Measurements from ENCODE around the gene ABL1.

The ABL1 gene

GRCh38 chr9:130936285-130937117 lies 101.4 kb downstream of the ABL1 start:
- DNase-seq = no peak
- peaks cover 0 to 30% (median 23%) of the 10 kb centered on the region in 4 experiments for H3K4me1 ChIP-seq (ENCODE audit: control extremely low read depth in 1 of 4, control insufficient read depth in 4 of 4, insufficient read depth in 4 of 4, low read length in 3 of 4)
- H3K9me3 ChIP-seq (ENCODE audit: control extremely low read depth in 1 of 5, control insufficient read depth in 4 of 5, insufficient read depth in 2 of 5, low read depth in 1 of 5, low read length in 4 of 5) = no peaks in the 10 kb centered on the region
- H3K4me3 ChIP-seq (ENCODE audit: control insufficient read depth in 1 of 7, extremely low read depth in 1 of 7, insufficient read depth in 4 of 7, low read depth in 2 of 7, low read length in 6 of 7) = no peak overlapping the region
- no peak overlapping the region for H3K27ac ChIP-seq (ENCODE audit: insufficient read depth in 1 of 2, low read depth in 1 of 2, low read length in 2 of 2, poor library complexity in 1 of 2, severe bottlenecking in 2 of 2)
- POLR2A ChIA-PET = no interaction called here
- H3K27me3 ChIP-seq (replicated peaks in 2 of 5; ENCODE audit: control insufficient read depth in 4 of 5, insufficient read depth in 5 of 5, low read length in 4 of 5) = peaks cover 0 to 99% (median 46%) of the 10 kb centered on the region in 5 experiments
- CTCF ChIA-PET = interaction anchor here (0.8 to 0.9 kb wide), 2 partner anchors 9 to 67 kb away, joined by 3 read pairs; no protein-coding TSS in a partner anchor
- WGBS (ENCODE audit: insufficient coverage) = 65% methylated on average over 10 of the region's 12 CpGs
- no peaks in the 10 kb centered on the region for H3K36me3 ChIP-seq (ENCODE audit: control insufficient read depth in 4 of 4, insufficient read depth in 4 of 4, low read length in 3 of 4)
